ENCODE measurements around the gene DDB1. TPM values are rescaled to one million over a fixed set of nuclear protein-coding genes. Genes with fewer than 3 reads are reported as not detected.
A peak's percentile ranks its signal among the peaks of the same experiment; 100 is the strongest.

DDB1 gene
- total RNA-seq, 1 experiment from 2014 or later: 297 TPM

DNA sequence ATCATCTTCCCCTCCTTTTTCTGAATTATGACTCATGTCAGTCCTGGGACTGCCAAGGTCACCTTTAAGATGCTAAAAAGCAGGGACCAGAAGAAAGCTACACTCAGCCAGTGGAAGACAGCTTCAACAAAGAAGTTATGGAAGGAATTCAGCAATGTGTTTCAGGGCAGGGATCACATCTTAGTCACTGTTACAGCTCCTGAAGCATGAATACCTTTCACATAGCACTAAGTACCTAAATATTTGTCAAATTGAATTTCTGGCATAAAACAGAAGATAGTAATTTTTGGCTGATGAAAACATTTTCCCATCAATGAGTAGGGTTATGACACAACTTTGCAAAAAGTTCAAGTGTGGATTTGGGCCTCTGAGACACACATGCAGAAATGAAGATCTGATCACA, 5.2 kb downstream of the DDB1 start:
- no peak overlapping the region for H3K14ac ChIP-seq (ENCODE audit: insufficient read depth, low read length)
- H3T11ph ChIP-seq (ENCODE audit: low read length): no peak overlapping the region
- H4K8ac ChIP-seq (replicated peaks; ENCODE audit: insufficient read length, low read depth, low read length): no peak overlapping the region
- TF ChIP-seq, protein P1, sequence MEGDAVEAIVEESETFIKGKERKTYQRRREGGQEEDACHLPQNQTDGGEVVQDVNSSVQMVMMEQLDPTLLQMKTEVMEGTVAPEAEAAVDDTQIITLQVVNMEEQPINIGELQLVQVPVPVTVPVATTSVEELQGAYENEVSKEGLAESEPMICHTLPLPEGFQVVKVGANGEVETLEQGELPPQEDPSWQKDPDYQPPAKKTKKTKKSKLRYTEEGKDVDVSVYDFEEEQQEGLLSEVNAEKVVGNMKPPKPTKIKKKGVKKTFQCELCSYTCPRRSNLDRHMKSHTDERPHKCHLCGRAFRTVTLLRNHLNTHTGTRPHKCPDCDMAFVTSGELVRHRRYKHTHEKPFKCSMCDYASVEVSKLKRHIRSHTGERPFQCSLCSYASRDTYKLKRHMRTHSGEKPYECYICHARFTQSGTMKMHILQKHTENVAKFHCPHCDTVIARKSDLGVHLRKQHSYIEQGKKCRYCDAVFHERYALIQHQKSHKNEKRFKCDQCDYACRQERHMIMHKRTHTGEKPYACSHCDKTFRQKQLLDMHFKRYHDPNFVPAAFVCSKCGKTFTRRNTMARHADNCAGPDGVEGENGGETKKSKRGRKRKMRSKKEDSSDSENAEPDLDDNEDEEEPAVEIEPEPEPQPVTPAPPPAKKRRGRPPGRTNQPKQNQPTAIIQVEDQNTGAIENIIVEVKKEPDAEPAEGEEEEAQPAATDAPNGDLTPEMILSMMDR (conservative IDR thresholded peaks at IDR 0.05): no peak
- no peaks in the 10 kb centered on the region; the same call in 1 of the 2 replicates for H3K27me3 ChIP-seq (ENCODE audit: insufficient read depth, low read length)
- H3K4me1 Mint-ChIP-seq: peaks cover 17 to 18% of the 10 kb centered on the region in 2 experiments
- no peaks in the 10 kb centered on the region for H3K9me3 Mint-ChIP-seq
- no peak overlapping the region for H2BK5ac ChIP-seq (ENCODE audit: insufficient read length, low read length)
- no peaks in the 10 kb centered on the region for H4K20me1 ChIP-seq (ENCODE audit: control insufficient read depth, insufficient read depth, insufficient read length)
- H3K36me3 Mint-ChIP-seq (ENCODE audit: insufficient read depth in 1 of 3, low read depth in 3 of 3): peaks cover 48 to 81% (median 75%) of the 10 kb centered on the region in 3 experiments; a peak in 6 of 7 replicates
- H3K9ac ChIP-seq (ENCODE audit: extremely low read depth, insufficient read length, low read length): no peak overlapping the region
- H3K27me3 Mint-ChIP-seq (ENCODE audit: low read depth): no peaks in the 10 kb centered on the region
- no peak overlapping the region for H3K27ac ChIP-seq (ENCODE audit: insufficient read length, low read depth, low read length)
- H3K4ac ChIP-seq (ENCODE audit: low read depth, low read length): no peak overlapping the region
- H2AK5ac ChIP-seq (ENCODE audit: insufficient read length, low read length): no peak overlapping the region
- H3K79me2 ChIP-seq (ENCODE audit: insufficient read depth, low read length): peaks cover 28% of the 10 kb centered on the region
- H3K23me2 ChIP-seq (ENCODE audit: insufficient read length, low read depth, low read length, poor library complexity, severe bottlenecking): peaks cover 6% of the 10 kb centered on the region
- H2BK15ac ChIP-seq (ENCODE audit: low read depth, low read length): no peak overlapping the region
- no peak overlapping the region for H2BK20ac ChIP-seq (ENCODE audit: low read depth, low read length, poor library complexity, severe bottlenecking)
- no peak overlapping the region for H4K5ac ChIP-seq (ENCODE audit: insufficient read length, low read depth, low read length)
- peaks cover 5% of the 10 kb centered on the region; the same call in 1 of the 2 replicates for H3K4me1 ChIP-seq (ENCODE audit: insufficient read depth, low read length)
- no peak overlapping the region for H3K18ac ChIP-seq (ENCODE audit: insufficient read length, low read depth, low read length)
- DNase-seq: no peak
- H3K27ac Mint-ChIP-seq: peak overlapping the region in 1 of 3 experiments; percentile 46; a peak in 1 of 7 replicates
- H2BK120ac ChIP-seq (ENCODE audit: low read depth, low read length, poor library complexity, severe bottlenecking): no peak overlapping the region
- no peak overlapping the region for H2AFZ ChIP-seq (ENCODE audit: low read length)
- H2BK12ac ChIP-seq (ENCODE audit: insufficient read length, low read depth, low read length): no peak overlapping the region
- H4K91ac ChIP-seq (ENCODE audit: insufficient read length, low read depth, low read length): no peak overlapping the region
- no peak overlapping the region for H3K4me2 ChIP-seq (ENCODE audit: insufficient read depth, insufficient read length, low read length)
- no peak overlapping the region for H3K4me3 Mint-ChIP-seq
- no peaks in the 10 kb centered on the region for H3K9me3 ChIP-seq (ENCODE audit: control insufficient read depth, low read depth, low read length)
- H3K23ac ChIP-seq (ENCODE audit: insufficient read length, low read depth, low read length): no peak overlapping the region
- no peak overlapping the region for H3K56ac ChIP-seq (ENCODE audit: insufficient read length, low read depth, low read length)
- H3K79me1 ChIP-seq (ENCODE audit: insufficient read depth, low read depth, low read length, poor library complexity, severe bottlenecking): no peaks in the 10 kb centered on the region
